OCI-LY3 (cell line): Measurements from ENCODE around the gene CEP112.

ENCODE experiments used
- H2AFZ ChIP-seq: fragments of 200-600, 300-600 bp; shearing (Covaris generic); 2 replicates; pipeline ENCODE4 v1.6.0; 2014; ENCODE audit warnings: antibody characterized with exemption, low read depth, low read length
- H3K27ac ChIP-seq: fragments of 200-600, 300-600 bp; sonication (generic); 2 replicates; pipeline ENCODE4 v1.5.1; 2014; ENCODE audit warnings: mild to moderate bottlenecking, low read length, moderate library complexity, mixed read lengths
- H3K27me3 ChIP-seq: fragments of 200-600, 300-600 bp; sonication (generic); 2 replicates; pipeline ENCODE4 v1.6.1; 2014; ENCODE audit warnings: low read depth, low read length, mixed read lengths
- H3K36me3 ChIP-seq: fragments of 200-600, 300-600 bp; sonication (generic); replicated peaks from 2 replicates; pipeline ENCODE3; 2014; ENCODE audit warnings: low read depth, low read length, mixed read lengths
- H3K4me1 ChIP-seq: fragments of 300-600, 200-600 bp; sonication (generic); 2 replicates; pipeline ENCODE4 v1.6.1; 2014; ENCODE audit warnings: low read length, mixed read lengths
- H3K4me2 ChIP-seq: fragments of 200-600, 300-600 bp; sonication (generic); 2 replicates; pipeline ENCODE4 v1.6.1; 2014; ENCODE audit warnings: low read length, mixed read lengths
- H3K4me3 ChIP-seq: fragments of 300-600, 200-600 bp; sonication (generic); 2 replicates; pipeline ENCODE4 v1.5.1; 2014; ENCODE audit warnings: antibody characterized with exemption, mild to moderate bottlenecking, low read length, moderate library complexity
- H3K79me2 ChIP-seq: fragments of 300-600, 200-600 bp; shearing (Covaris generic); 2 replicates; pipeline ENCODE4 v1.6.1; 2014; ENCODE audit warnings: mild to moderate bottlenecking, low read length, mixed read lengths
- H3K9ac ChIP-seq: fragments of 300-600, 200-600 bp; shearing (Covaris generic); 2 replicates; pipeline ENCODE4 v1.6.0; 2014; ENCODE audit warnings: mild to moderate bottlenecking, low read length, moderate library complexity
- H3K9me3 ChIP-seq: fragments of 200-600, 300-600 bp; shearing (Covaris generic); 2 replicates; pipeline ENCODE4 v1.6.1; 2014; ENCODE audit warnings: low read length, mixed read lengths; ENCODE audit not compliant: insufficient read depth
- H4K20me1 ChIP-seq: fragments of 200-600, 300-600 bp; sonication (generic); 2 replicates; pipeline ENCODE4 v1.6.1; 2016; ENCODE audit warnings: low read length, mixed read lengths; ENCODE audit not compliant: insufficient read depth
- EZH2phosphoT487 ChIP-seq: fragments of 200-600 bp; shearing (Covaris generic); IDR thresholded peaks from 2 replicates; pipeline ENCODE4 v1.6.1; 2018; ENCODE audit warnings: antibody characterized with exemption, mixed run types, low read depth
- TF ChIP-seq, protein P1 (sequence below): fragments of 200-600, 300-600 bp; sonication (generic); IDR thresholded peaks from 2 replicates; pipeline ENCODE4 v1.5.1; 2014; ENCODE audit warnings: antibody characterized with exemption, low read length, low read depth

CEP112 gene

DNA sequence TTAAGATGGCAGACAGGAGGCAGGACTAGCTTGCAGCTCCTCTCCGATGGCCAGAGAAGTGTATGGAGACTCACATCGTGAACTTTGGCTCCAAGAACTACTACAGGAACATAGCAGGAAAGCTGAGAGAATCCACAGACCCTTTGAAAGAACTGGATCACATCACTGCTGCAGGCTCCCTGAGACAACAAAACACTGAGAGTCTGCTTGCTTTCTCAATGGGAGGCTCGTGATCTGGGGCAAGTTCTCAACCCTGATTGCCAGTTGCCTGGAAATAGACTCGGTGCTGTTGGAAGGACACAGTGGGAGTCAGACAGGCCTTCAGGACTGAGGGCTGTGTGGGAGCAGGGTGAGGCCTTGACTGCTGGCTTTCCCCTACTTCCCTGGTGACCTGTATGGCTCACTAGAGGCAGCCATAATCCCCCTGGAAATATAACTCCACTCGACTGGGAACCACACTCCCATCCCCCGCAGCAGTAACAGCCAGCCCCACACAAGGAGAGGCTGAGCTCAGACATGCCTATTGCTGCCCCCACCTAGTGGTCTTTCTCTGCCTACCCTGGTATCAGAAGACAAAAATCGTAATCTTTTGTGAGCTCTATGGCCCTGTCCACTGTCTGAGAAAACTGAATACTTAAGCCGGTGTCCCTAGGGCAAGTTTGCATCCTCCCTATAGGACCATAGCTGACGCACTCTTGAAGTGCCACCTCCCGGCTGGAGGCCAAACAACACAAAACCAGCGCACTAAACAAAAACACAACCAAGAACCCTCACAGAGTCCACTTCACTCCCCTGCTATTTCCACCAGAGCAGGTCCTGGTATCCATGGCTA is 238.4 kb downstream of the CEP112 start:
- Histone ChIP-seq H3K9ac (no peak overlapping the region), H3K27me3 (no peaks in the 10 kb centered on the region), H2AFZ (no peak overlapping the region), H3K36me3 (peaks cover 7% of the 10 kb centered on the region), H4K20me1 (no peaks in the 10 kb centered on the region), H3K79me2 (no peaks in the 10 kb centered on the region), H3K27ac (no peak overlapping the region), H3K4me3 (no peak overlapping the region), H3K4me1 (no peaks in the 10 kb centered on the region), H3K9me3 (peaks cover 10% of the 10 kb centered on the region), H3K4me2 (no peak overlapping the region)
- TF ChIP-seq, protein P1, sequence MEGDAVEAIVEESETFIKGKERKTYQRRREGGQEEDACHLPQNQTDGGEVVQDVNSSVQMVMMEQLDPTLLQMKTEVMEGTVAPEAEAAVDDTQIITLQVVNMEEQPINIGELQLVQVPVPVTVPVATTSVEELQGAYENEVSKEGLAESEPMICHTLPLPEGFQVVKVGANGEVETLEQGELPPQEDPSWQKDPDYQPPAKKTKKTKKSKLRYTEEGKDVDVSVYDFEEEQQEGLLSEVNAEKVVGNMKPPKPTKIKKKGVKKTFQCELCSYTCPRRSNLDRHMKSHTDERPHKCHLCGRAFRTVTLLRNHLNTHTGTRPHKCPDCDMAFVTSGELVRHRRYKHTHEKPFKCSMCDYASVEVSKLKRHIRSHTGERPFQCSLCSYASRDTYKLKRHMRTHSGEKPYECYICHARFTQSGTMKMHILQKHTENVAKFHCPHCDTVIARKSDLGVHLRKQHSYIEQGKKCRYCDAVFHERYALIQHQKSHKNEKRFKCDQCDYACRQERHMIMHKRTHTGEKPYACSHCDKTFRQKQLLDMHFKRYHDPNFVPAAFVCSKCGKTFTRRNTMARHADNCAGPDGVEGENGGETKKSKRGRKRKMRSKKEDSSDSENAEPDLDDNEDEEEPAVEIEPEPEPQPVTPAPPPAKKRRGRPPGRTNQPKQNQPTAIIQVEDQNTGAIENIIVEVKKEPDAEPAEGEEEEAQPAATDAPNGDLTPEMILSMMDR = no peak
- TF ChIP-seq EZH2phosphoT487 = no peak

DNA sequence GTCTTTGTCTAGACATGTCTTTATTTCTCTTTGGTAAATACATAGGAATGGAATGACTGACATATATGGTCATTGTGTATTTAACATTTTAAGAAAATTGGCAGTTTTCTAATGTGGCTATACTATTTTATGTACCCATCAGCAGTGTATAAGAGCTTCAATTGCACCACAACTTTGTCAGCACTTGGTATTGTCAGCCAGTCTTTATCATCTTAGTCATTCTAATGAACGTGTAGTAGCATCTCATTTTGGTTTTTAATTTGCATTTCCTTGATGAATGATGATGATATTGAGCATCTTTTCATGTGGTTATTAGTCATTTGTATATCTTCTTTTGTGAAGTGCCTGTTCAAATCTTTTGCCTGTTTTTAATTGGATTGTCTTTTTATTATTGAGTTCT is 239.3 kb downstream of the CEP112 start:
- Histone ChIP-seq H2AFZ (no peak overlapping the region), H3K27me3 (no peaks in the 10 kb centered on the region), H3K9me3 (peaks cover 10% of the 10 kb centered on the region), H3K9ac (no peak overlapping the region), H4K20me1 (no peaks in the 10 kb centered on the region), H3K27ac (no peak overlapping the region), H3K79me2 (no peaks in the 10 kb centered on the region), H3K4me1 (no peaks in the 10 kb centered on the region), H3K36me3 (peaks cover 5% of the 10 kb centered on the region), H3K4me3 (no peak overlapping the region), H3K4me2 (no peak overlapping the region)
- TF ChIP-seq, protein P1 = no peak

DNA sequence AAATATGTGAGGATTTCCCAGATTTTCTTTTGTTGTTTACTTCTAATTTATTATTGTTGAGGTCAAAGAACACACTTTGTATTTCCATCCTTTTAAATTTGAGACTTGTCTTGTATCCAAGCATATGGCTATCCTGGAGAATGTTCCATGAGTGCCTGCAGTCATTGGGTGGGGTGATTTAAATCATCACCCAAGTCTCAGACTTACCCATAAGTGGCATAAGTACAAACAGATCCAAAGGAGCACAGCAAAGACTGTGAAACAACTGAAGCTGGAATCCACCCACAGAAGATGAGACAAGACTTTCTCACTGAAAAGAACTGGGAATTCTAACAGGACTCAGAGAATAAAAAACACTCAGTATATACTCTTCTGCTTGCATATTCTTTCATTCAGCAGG is 239.9 kb downstream of the CEP112 start:
- Histone ChIP-seq H3K27ac (no peak overlapping the region), H3K27me3 (no peaks in the 10 kb centered on the region), H3K4me2 (no peak overlapping the region), H3K79me2 (no peaks in the 10 kb centered on the region), H4K20me1 (no peaks in the 10 kb centered on the region), H3K9me3 (peaks cover 7% of the 10 kb centered on the region; the same call in 1 of the 2 replicates), H3K9ac (no peak overlapping the region), H3K36me3 (peaks cover 5% of the 10 kb centered on the region), H3K4me1 (no peaks in the 10 kb centered on the region), H3K4me3 (no peak overlapping the region), H2AFZ (no peak overlapping the region)
- TF ChIP-seq, protein P1 = no peak
- no peak for TF ChIP-seq EZH2phosphoT487

DNA sequence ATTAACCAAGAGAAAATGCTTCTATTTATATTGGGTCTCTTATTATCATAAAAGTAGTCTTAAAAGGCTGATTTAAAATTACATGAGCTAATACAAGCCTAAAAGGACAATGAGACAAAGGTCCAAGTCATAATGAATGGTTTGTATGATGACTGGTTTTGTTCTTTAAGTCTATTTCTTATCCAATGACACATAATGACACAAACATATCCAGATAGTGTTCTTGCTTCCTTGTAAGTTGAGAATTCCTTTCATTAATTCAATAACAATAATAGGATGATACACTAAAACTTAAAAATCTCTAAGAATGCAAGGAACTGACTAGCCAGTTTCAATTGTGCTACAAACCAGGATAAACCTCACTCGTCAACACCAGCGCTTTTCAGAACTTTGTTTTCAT is 244.1 kb downstream of the CEP112 start:
- Histone ChIP-seq H4K20me1 (no peaks in the 10 kb centered on the region), H3K36me3 (peaks cover 5% of the 10 kb centered on the region), H3K4me2 (no peak overlapping the region), H3K4me1 (no peaks in the 10 kb centered on the region), H2AFZ (no peak overlapping the region), H3K4me3 (no peak overlapping the region), H3K79me2 (no peaks in the 10 kb centered on the region), H3K9ac (no peak overlapping the region), H3K27me3 (no peaks in the 10 kb centered on the region), H3K9me3 (peaks cover 7% of the 10 kb centered on the region; the same call in 1 of the 2 replicates), H3K27ac (no peak overlapping the region)
- no peak for TF ChIP-seq EZH2phosphoT487
- TF ChIP-seq, protein P1 = no peak
